T-cell (primary cell): Measurements from ENCODE around the gene DUSP10. TPM values are rescaled to one million over a fixed set of nuclear protein-coding genes. Genes with fewer than 3 reads are reported as not detected.

ENCODE experiments used
- ATAC-seq, 4 experiments: fragments of 200-7000 bp in 3 of 4; fragments of 150-1000 bp in 1 of 4; cut with Tn5 transposase; replicated peaks in 1 of 4; 1 replicate in 3 of 4; 2 replicates in 1 of 4; pipeline ENCODE4 v1.10.0; 2021; ENCODE audit warnings: moderate library complexity in 3 of 4, mild to moderate bottlenecking in 2 of 4, moderate number of reproducible peaks in 1 of 4
- CTCF ChIA-PET, 2 donors: fragments of 300-600 bp; sonication (Branson Sonifier 250); formaldehyde crosslinking; loops; one replicate each; lab custom pipeline; 2022; ENCODE audit warnings: antibody characterized with exemption in 2 of 2; lab: Charles Lee
- POLR2A ChIA-PET, 2 donors: fragments of 300-600 bp; sonication (Branson Sonifier 250); formaldehyde crosslinking; loops; one replicate each; lab custom pipeline; 2022; ENCODE audit warnings: antibody characterized with exemption in 2 of 2; lab: Charles Lee
- DNase-seq, 35 experiments: peaks; one replicate each; pipeline versions ENCODE4 v3.0.0 to v3.0.0-alpha.2; 2013 to 2023
- H3K27ac ChIP-seq: one replicate; pipeline ENCODE4 v1.5.1; 2013; ENCODE audit warnings: low read length
- H3K27me3 ChIP-seq, 2 experiments: replicated peaks in 1 of 2; 1 replicate in 1 of 2; 2 replicates in 1 of 2; pipeline versions ENCODE4 v1.6.1 to v1.7.0; 2013; ENCODE audit warnings: low read length in 1 of 2, mixed read lengths in 1 of 2; ENCODE audit not compliant: control insufficient read depth in 2 of 2, insufficient read depth in 2 of 2; ENCODE audit errors: extremely low read depth in 1 of 2
- H3K36me3 ChIP-seq, 2 donors: 1 replicate in 1 of 2; 2 replicates in 1 of 2; pipeline versions ENCODE4 v1.6.1 to v1.7.0; 2013; ENCODE audit warnings: low read length in 1 of 2; ENCODE audit not compliant: control insufficient read depth in 2 of 2, insufficient read depth in 1 of 2; ENCODE audit errors: extremely low read depth in 1 of 2
- H3K4me1 ChIP-seq, 2 experiments: 1 replicate in 1 of 2; 2 replicates in 1 of 2; pipeline versions ENCODE4 v1.6.1 to v1.7.0; 2013; ENCODE audit warnings: low read length in 2 of 2, mixed read lengths in 1 of 2; ENCODE audit not compliant: insufficient read depth in 2 of 2, control insufficient read depth in 1 of 2; ENCODE audit errors: extremely low read depth in 1 of 2
- H3K4me3 ChIP-seq, 2 donors: 1 replicate in 1 of 2; 2 replicates in 1 of 2; pipeline versions ENCODE4 v1.5.1 to v1.7.0; 2013; ENCODE audit warnings: mild to moderate bottlenecking in 2 of 2, low read length in 1 of 2, moderate library complexity in 1 of 2; ENCODE audit not compliant: control insufficient read depth in 1 of 2; ENCODE audit errors: extremely low read depth in 1 of 2
- H3K9me3 ChIP-seq: 2 replicates; pipeline ENCODE4 v1.7.0; 2013
- H3K27ac Mint-ChIP-seq, 2 donors: one replicate each; pipeline ENCODE4 v1.8.0; 2020 to 2021; ENCODE audit warnings: mild to moderate bottlenecking in 2 of 2, mixed read lengths in 2 of 2
- H3K27me3 Mint-ChIP-seq, 2 donors: one replicate each; pipeline ENCODE4 v1.8.0; 2021 to 2022; ENCODE audit warnings: mixed read lengths in 2 of 2
- H3K36me3 Mint-ChIP-seq: one replicate; pipeline ENCODE4 v1.8.0; 2021; ENCODE audit warnings: mixed read lengths
- H3K4me1 Mint-ChIP-seq, 3 donors: one replicate each; pipeline ENCODE4 v1.8.0; 2020 to 2022; ENCODE audit warnings: mixed read lengths in 3 of 3, mild to moderate bottlenecking in 1 of 3
- H3K4me3 Mint-ChIP-seq, 3 donors: one replicate each; pipeline ENCODE4 v1.8.0; 2020 to 2022; ENCODE audit warnings: mild to moderate bottlenecking in 3 of 3, mixed read lengths in 3 of 3, moderate library complexity in 3 of 3
- H3K9me3 Mint-ChIP-seq, 3 donors: one replicate each; pipeline ENCODE4 v1.8.0; 2020 to 2022; ENCODE audit warnings: mixed read lengths in 3 of 3
- WGBS: methylation state at CpG from one replicate; pipeline ENCODE4 v1.1.5; 2013; ENCODE audit warnings: missing lambda C conversion rate; ENCODE audit not compliant: insufficient coverage; 5-methylcytosine and 5-hydroxymethylcytosine counted together
- total RNA-seq, 35 experiments: library from RNA in 6 of 35; stranded (reverse) in 6 of 35; fragments of 120-200 nt in 1 of 35; gene quantifications; one replicate each; pipeline versions ENCODE4 v1.2.1 to v1.2.4 and lab custom pipeline; 2013 to 2026

The DUSP10 gene
- total RNA-seq, 5 donors from 2014 or later (not counting 1 experiment from before 2014, with no cell fraction given) = 5.2 to 64.2 (median 6.0) TPM

GRCh38 chr1:221740369-221740992 is 1.4 kb downstream of the DUSP10 start:
- ChIA-PET POLR2A (interaction anchor here (0.8 to 5.5 kb wide), 9 partner anchors 9 to 99 kb away, joined by 3 to 218 read pairs (median 9); no protein-coding TSS in a partner anchor), CTCF (interaction anchor here in 1 of 2 donors (0.6 to 2.1 kb wide), 8 partner anchors 10 to 262 kb away, joined by 3 to 12 read pairs (median 3); no protein-coding TSS in a partner anchor)
- no peak for DNase-seq
- Mint-ChIP-seq H3K27me3 (no peaks in the 10 kb centered on the region), H3K27ac (no peak overlapping the region), H3K4me1 (peaks cover 10 to 45% (median 38%) of the 10 kb centered on the region in 3 donors), H3K36me3 (peaks cover 41% of the 10 kb centered on the region), H3K9me3 (no peaks in the 10 kb centered on the region), H3K4me3 (no peak overlapping the region)
- Histone ChIP-seq H3K4me3 (peak overlapping the region; percentile 89 to 100), H3K4me1 (peaks cover 5 to 29% of the 10 kb centered on the region in 2 experiments), H3K36me3 (peaks cover 0 to 15% of the 10 kb centered on the region in 2 donors), H3K27ac (no peak overlapping the region), H3K27me3 (no peaks in the 10 kb centered on the region), H3K9me3 (no peaks in the 10 kb centered on the region)
- no peak for ATAC-seq
- 20% methylated on average over 9 of the region's 11 CpGs for WGBS

- Mint-ChIP-seq H3K4me1 (peaks cover 14 to 45% (median 42%) of the 10 kb centered on the region in 3 donors), H3K4me3 (peak overlapping the region; percentile 16 to 65 (median 48)), H3K9me3 (no peaks in the 10 kb centered on the region), H3K27ac (no peak overlapping the region), H3K27me3 (no peaks in the 10 kb centered on the region), H3K36me3 (peaks cover 44% of the 10 kb centered on the region)
- DNase-seq (no peak), ATAC-seq (no peak)
- Histone ChIP-seq H3K36me3 (peaks cover 0 to 15% of the 10 kb centered on the region in 2 donors), H3K9me3 (no peaks in the 10 kb centered on the region), H3K4me3 (no peak overlapping the region), H3K27me3 (no peaks in the 10 kb centered on the region), H3K27ac (no peak overlapping the region), H3K4me1 (peaks cover 5 to 29% of the 10 kb centered on the region in 2 experiments)
- POLR2A ChIA-PET = interaction anchor here in 1 of 2 donors (0.8 to 5.5 kb wide), 3 partner anchors 11 to 98 kb away, joined by 6 to 218 read pairs (median 24); no protein-coding TSS in a partner anchor
- WGBS = 100% methylated on average over 2 of the region's 6 CpGs
- CTCF ChIA-PET = interaction anchor here in 1 of 2 donors (0.6 to 0.9 kb wide), 2 partner anchors 13 to 27 kb away, joined by 3 to 4 read pairs; no protein-coding TSS in a partner anchor
Measured at GRCh38 chr1:221739677-221740025, 2.2 kb downstream of the DUSP10 start.

GRCh38 chr1:221739018-221739676 is 2.7 kb downstream of the DUSP10 start:
- peaks cover 0 to 15% of the 10 kb centered on the region in 2 donors for H3K36me3 ChIP-seq
- H3K9me3 Mint-ChIP-seq = no peaks in the 10 kb centered on the region
- WGBS = 92% methylated on average over 14 of the region's 14 CpGs
- ATAC-seq (no peak), DNase-seq (no peak)
- H3K4me1 ChIP-seq = peaks cover 5 to 29% of the 10 kb centered on the region in 2 experiments
- H3K27me3 Mint-ChIP-seq = no peaks in the 10 kb centered on the region
- POLR2A ChIA-PET = interaction anchor here in 1 of 2 donors (0.8 to 5.5 kb wide), 4 partner anchors 28 to 98 kb away, joined by 5 to 218 read pairs (median 7); no protein-coding TSS in a partner anchor
- peak overlapping the region; percentile 16 to 65 (median 48) for H3K4me3 Mint-ChIP-seq
- peaks cover 18 to 48% (median 47%) of the 10 kb centered on the region in 3 donors for H3K4me1 Mint-ChIP-seq
- no peaks in the 10 kb centered on the region for H3K9me3 ChIP-seq
- CTCF ChIA-PET = no interaction called here
- no peak overlapping the region for H3K27ac Mint-ChIP-seq
- no peak overlapping the region for H3K27ac ChIP-seq
- H3K4me3 ChIP-seq = no peak overlapping the region
- H3K27me3 ChIP-seq = no peaks in the 10 kb centered on the region
- H3K36me3 Mint-ChIP-seq = peaks cover 49% of the 10 kb centered on the region

- Histone ChIP-seq H3K27me3 (no peaks in the 10 kb centered on the region), H3K27ac (no peak overlapping the region), H3K4me3 (no peak overlapping the region), H3K36me3 (peaks cover 0 to 15% of the 10 kb centered on the region in 2 donors), H3K4me1 (peaks cover 5 to 25% of the 10 kb centered on the region in 2 experiments), H3K9me3 (no peaks in the 10 kb centered on the region)
- ATAC-seq = no peak
- Mint-ChIP-seq H3K9me3 (no peaks in the 10 kb centered on the region), H3K27ac (no peak overlapping the region), H3K36me3 (peaks cover 55% of the 10 kb centered on the region), H3K4me1 (peaks cover 33 to 64% (median 54%) of the 10 kb centered on the region in 3 donors), H3K4me3 (no peak overlapping the region), H3K27me3 (no peaks in the 10 kb centered on the region)
- 100% methylated on average over 7 of the region's 8 CpGs for WGBS
- ChIA-PET CTCF (no interaction called here), POLR2A (interaction anchor here in 1 of 2 donors (0.9 to 1.0 kb wide), 2 partner anchors 25 to 30 kb away, joined by 3 to 5 read pairs; no protein-coding TSS in a partner anchor)
- no peak for DNase-seq
Measured at GRCh38 chr1:221736714-221737113, 5.2 kb downstream of the DUSP10 start.

GRCh38 chr1:221735999-221736398 is 5.9 kb downstream of the DUSP10 start:
- H3K27me3 ChIP-seq = no peaks in the 10 kb centered on the region
- ChIA-PET POLR2A (interaction anchor here in 1 of 2 donors (1.1 to 1.8 kb wide), 3 partner anchors 12 to 24 kb away, joined by 3 to 5 read pairs (median 4); no protein-coding TSS in a partner anchor), CTCF (no interaction called here)
- ATAC-seq (no peak), DNase-seq (no peak)
- no peaks in the 10 kb centered on the region for H3K9me3 ChIP-seq
- H3K27ac ChIP-seq = no peak overlapping the region
- peaks cover 0 to 15% of the 10 kb centered on the region in 2 donors for H3K36me3 ChIP-seq
- H3K27me3 Mint-ChIP-seq = no peaks in the 10 kb centered on the region
- H3K9me3 Mint-ChIP-seq = no peaks in the 10 kb centered on the region
- H3K4me3 Mint-ChIP-seq = no peak overlapping the region
- H3K36me3 Mint-ChIP-seq = peaks cover 55% of the 10 kb centered on the region
- no peak overlapping the region for H3K27ac Mint-ChIP-seq
- peaks cover 5 to 25% of the 10 kb centered on the region in 2 experiments for H3K4me1 ChIP-seq
- no CpG with 5 or more reads among the region's 2 CpGs for WGBS
- H3K4me3 ChIP-seq = no peak overlapping the region
- peaks cover 36 to 67% (median 54%) of the 10 kb centered on the region in 3 donors for H3K4me1 Mint-ChIP-seq

GRCh38 chr1:221734187-221734586 is 7.7 kb downstream of the DUSP10 start:
- DNase-seq (no peak), ATAC-seq (no peak)
- H3K36me3 ChIP-seq = peaks cover 0 to 15% of the 10 kb centered on the region in 2 donors
- H3K36me3 Mint-ChIP-seq = peaks cover 51% of the 10 kb centered on the region
- ChIA-PET CTCF (no interaction called here), POLR2A (interaction anchor here in 1 of 2 donors (1.2 to 1.8 kb wide), 2 partner anchors 13 to 26 kb away, joined by 3 to 5 read pairs; no protein-coding TSS in a partner anchor)
- peak overlapping the region; percentile 7 to 59 for H3K27ac Mint-ChIP-seq
- H3K4me3 Mint-ChIP-seq = no peak overlapping the region
- no peaks in the 10 kb centered on the region for H3K27me3 Mint-ChIP-seq
- H3K4me3 ChIP-seq = no peak overlapping the region
- H3K4me1 Mint-ChIP-seq = peaks cover 50 to 79% (median 57%) of the 10 kb centered on the region in 3 donors
- peaks cover 0 to 19% of the 10 kb centered on the region in 2 experiments for H3K4me1 ChIP-seq
- H3K27me3 ChIP-seq = no peaks in the 10 kb centered on the region
- H3K9me3 ChIP-seq = no peaks in the 10 kb centered on the region
- no peak overlapping the region for H3K27ac ChIP-seq
- H3K9me3 Mint-ChIP-seq = no peaks in the 10 kb centered on the region
